ENCODE data around the gene THSD7A.

Gene THSD7A

DNA sequence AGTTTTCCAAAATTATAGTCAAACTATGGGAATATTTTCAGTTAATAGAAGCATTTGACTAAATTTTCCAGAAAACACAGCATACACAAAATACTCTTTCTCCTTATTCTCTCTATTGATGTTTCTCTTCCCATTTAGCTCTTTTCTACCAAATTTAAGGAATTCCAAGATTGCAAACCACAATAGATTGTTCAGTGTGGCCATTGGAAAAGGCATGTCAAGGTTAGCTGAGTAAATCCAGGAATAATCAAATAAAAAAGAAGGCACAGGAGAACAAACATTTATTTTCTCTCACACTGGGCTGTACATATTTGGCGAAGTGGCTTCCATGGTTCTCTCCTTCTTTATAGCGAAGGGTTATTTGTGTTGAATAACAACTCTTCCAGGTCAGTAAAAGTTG is 117.3 kb downstream of the THSD7A start:
- no peaks in the 10 kb centered on the region for H3K9me3 Mint-ChIP-seq
- DNase-seq, result no peak
- CTCF ChIA-PET, result no interaction called here
- H3K27me3 Mint-ChIP-seq, result no peaks in the 10 kb centered on the region
- no peaks in the 10 kb centered on the region for H3K36me3 Mint-ChIP-seq
- no peak overlapping the region for H3K4me3 Mint-ChIP-seq
- no peak overlapping the region for H3K27ac Mint-ChIP-seq
- H3K4me1 Mint-ChIP-seq, result no peaks in the 10 kb centered on the region

DNA sequence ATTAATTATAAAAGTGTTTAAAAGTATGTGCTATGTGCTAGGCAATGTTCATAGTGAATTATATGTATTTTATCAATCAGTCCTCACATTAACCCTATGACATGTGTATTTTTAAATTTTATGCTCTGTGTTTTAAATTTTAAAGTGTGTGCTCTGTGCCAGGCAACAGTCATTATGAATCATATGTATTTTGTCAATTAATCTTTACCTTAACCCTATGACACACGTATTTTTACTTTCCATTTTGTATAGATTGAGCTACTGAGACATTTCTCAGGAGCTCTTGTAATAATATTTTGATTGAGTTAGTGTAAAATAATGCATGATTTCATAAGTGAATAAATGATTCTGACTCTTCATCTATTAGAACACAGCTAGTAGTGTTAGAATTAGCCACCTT is 117.8 kb downstream of the THSD7A start:
- H3K4me1 Mint-ChIP-seq, result no peaks in the 10 kb centered on the region
- H3K27me3 Mint-ChIP-seq, result no peaks in the 10 kb centered on the region
- H3K27ac Mint-ChIP-seq, result no peak overlapping the region
- no peak for DNase-seq
- H3K4me3 Mint-ChIP-seq, result no peak overlapping the region
- no peaks in the 10 kb centered on the region for H3K36me3 Mint-ChIP-seq
- no peaks in the 10 kb centered on the region for H3K9me3 Mint-ChIP-seq
- CTCF ChIA-PET, result no interaction called here

- H3K36me3 Mint-ChIP-seq, result no peaks in the 10 kb centered on the region
- H3K4me1 Mint-ChIP-seq, result no peaks in the 10 kb centered on the region
- CTCF ChIA-PET, result no interaction called here
- no peaks in the 10 kb centered on the region for H3K9me3 Mint-ChIP-seq
- no peak overlapping the region for H3K4me3 Mint-ChIP-seq
- no peak overlapping the region for H3K27ac Mint-ChIP-seq
- no peak for DNase-seq
- H3K27me3 Mint-ChIP-seq, result no peaks in the 10 kb centered on the region
These were observed 118.6 kb downstream of the THSD7A start for GRCh38 chr7:11713352-11713751.

- H3K27ac Mint-ChIP-seq, result no peak overlapping the region
- H3K4me1 Mint-ChIP-seq, result no peaks in the 10 kb centered on the region
- H3K4me3 Mint-ChIP-seq, result no peak overlapping the region
- no peaks in the 10 kb centered on the region for H3K27me3 Mint-ChIP-seq
- no peaks in the 10 kb centered on the region for H3K9me3 Mint-ChIP-seq
- no peaks in the 10 kb centered on the region for H3K36me3 Mint-ChIP-seq
- CTCF ChIA-PET, result no interaction called here
- no peak for DNase-seq
These were observed 121.6 kb downstream of the THSD7A start for GRCh38 chr7:11710377-11710776.

DNA sequence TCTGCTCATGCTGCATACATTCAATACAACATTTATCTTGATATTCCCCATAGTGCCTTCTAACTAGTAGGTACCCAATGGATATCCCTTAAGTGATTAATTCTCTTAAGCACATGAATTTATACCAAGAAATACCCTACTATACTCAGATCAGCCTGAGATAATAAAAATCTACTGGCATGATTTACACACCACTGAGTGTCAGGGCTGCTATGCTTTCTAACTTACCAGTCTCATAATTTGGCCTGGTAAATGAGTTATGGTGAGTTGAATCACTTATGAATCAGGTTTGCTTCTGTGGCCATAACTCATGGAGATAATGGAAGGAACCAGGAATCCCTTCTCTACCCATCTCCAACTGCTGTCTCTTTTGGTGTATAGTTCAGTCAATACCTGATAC is 122.8 kb downstream of the THSD7A start:
- CTCF ChIA-PET, result no interaction called here
- H3K27ac Mint-ChIP-seq, result no peak overlapping the region
- no peak overlapping the region for H3K4me3 Mint-ChIP-seq
- no peaks in the 10 kb centered on the region for H3K27me3 Mint-ChIP-seq
- DNase-seq, result no peak
- no peaks in the 10 kb centered on the region for H3K36me3 Mint-ChIP-seq
- no peaks in the 10 kb centered on the region for H3K4me1 Mint-ChIP-seq
- H3K9me3 Mint-ChIP-seq, result no peaks in the 10 kb centered on the region

- no peaks in the 10 kb centered on the region for H3K4me1 Mint-ChIP-seq
- H3K27ac Mint-ChIP-seq, result no peak overlapping the region
- no peak overlapping the region for H3K4me3 Mint-ChIP-seq
- CTCF ChIA-PET, result no interaction called here
- no peak for DNase-seq
- no peaks in the 10 kb centered on the region for H3K27me3 Mint-ChIP-seq
- no peaks in the 10 kb centered on the region for H3K36me3 Mint-ChIP-seq
- no peaks in the 10 kb centered on the region for H3K9me3 Mint-ChIP-seq
These were observed 124.3 kb downstream of the THSD7A start for GRCh38 chr7:11707606-11708193.

- Mint-ChIP-seq H3K4me3 (no peak overlapping the region), H3K27ac (no peak overlapping the region), H3K4me1 (no peaks in the 10 kb centered on the region), H3K36me3 (no peaks in the 10 kb centered on the region), H3K9me3 (no peaks in the 10 kb centered on the region), H3K27me3 (no peaks in the 10 kb centered on the region)
- CTCF ChIA-PET, result no interaction called here
- no peak for DNase-seq
These were observed 125.1 kb downstream of the THSD7A start for GRCh38 chr7:11706666-11707605.

DNA sequence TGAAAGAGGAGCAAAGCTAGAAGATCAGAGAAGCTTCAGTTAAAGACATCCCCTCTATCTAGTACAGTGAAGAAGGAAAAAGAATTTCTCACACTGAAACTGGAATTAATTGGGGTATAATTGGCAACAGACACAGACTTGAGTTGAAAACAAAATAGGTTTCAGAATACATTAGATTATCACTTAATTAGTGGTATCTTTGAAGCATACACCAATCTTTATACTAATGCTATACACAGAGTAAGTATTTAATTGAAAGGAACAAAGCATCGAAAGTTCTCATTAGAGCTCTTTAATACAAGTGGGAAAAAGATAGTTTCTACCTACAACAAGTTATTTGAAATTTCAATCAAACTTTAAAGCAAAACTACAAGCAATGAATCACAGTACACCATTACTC is 128.2 kb downstream of the THSD7A start:
- Mint-ChIP-seq H3K4me1 (no peaks in the 10 kb centered on the region), H3K27me3 (no peaks in the 10 kb centered on the region), H3K27ac (no peak overlapping the region), H3K36me3 (no peaks in the 10 kb centered on the region), H3K4me3 (no peak overlapping the region), H3K9me3 (no peaks in the 10 kb centered on the region)
- DNase-seq, result no peak
- CTCF ChIA-PET, result interaction anchor here (0.6 kb wide), 1 partner anchor 20 kb away, joined by 3 read pairs; no protein-coding TSS in a partner anchor

DNA sequence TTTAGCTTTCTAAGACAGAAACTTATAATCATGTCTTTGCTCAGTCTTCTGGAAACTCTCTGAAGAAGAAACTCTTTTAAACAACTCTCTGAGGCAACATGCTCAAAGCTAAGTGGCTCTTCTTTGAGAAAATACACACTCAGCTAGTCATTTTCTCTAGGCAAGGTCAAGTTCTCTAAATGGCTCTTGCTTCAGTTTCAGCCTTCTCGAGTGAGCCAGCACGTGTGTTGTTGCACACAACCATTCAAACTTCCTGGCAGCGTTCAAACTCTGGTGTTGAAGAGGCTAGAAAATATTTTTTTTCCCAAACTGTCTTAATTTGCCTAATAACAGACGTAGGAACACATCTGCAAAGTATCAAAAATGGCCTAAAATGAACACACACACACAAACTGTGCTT is 129.1 kb downstream of the THSD7A start:
- Mint-ChIP-seq H3K36me3 (no peaks in the 10 kb centered on the region), H3K4me3 (no peak overlapping the region), H3K9me3 (no peaks in the 10 kb centered on the region), H3K27ac (no peak overlapping the region), H3K4me1 (no peaks in the 10 kb centered on the region), H3K27me3 (no peaks in the 10 kb centered on the region)
- CTCF ChIA-PET, result no interaction called here
- DNase-seq, result no peak

GRCh38 chr7:11701829-11702560 is 130.0 kb downstream of the THSD7A start:
- no peaks in the 10 kb centered on the region for H3K36me3 Mint-ChIP-seq
- CTCF ChIA-PET, result no interaction called here
- no peak for DNase-seq
- no peak overlapping the region for H3K4me3 Mint-ChIP-seq
- H3K4me1 Mint-ChIP-seq, result no peaks in the 10 kb centered on the region
- no peaks in the 10 kb centered on the region for H3K9me3 Mint-ChIP-seq
- no peaks in the 10 kb centered on the region for H3K27me3 Mint-ChIP-seq
- no peak overlapping the region for H3K27ac Mint-ChIP-seq

DNA sequence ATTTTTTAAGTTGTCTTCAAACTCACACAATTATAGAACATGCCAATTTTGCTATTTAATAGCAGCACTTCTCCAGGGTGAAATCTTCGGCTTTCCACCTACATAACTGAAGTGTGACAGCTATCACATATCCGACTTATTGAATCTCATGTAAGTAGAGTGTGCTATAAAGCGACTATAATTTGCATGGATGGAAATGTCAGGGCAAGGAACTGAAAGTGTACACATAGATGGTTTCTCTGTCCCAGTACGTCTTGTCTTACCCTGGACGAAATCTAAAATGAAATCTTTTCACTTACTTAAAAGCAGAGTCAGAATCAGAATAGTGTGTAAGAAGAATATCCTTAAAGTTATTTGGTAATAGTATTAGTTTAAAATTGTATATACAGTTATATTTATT is 132.3 kb downstream of the THSD7A start:
- DNase-seq, result no peak
- Mint-ChIP-seq H3K4me1 (no peaks in the 10 kb centered on the region), H3K27me3 (no peaks in the 10 kb centered on the region), H3K9me3 (no peaks in the 10 kb centered on the region), H3K27ac (no peak overlapping the region), H3K36me3 (no peaks in the 10 kb centered on the region), H3K4me3 (no peak overlapping the region)
- CTCF ChIA-PET, result no interaction called here

DNA sequence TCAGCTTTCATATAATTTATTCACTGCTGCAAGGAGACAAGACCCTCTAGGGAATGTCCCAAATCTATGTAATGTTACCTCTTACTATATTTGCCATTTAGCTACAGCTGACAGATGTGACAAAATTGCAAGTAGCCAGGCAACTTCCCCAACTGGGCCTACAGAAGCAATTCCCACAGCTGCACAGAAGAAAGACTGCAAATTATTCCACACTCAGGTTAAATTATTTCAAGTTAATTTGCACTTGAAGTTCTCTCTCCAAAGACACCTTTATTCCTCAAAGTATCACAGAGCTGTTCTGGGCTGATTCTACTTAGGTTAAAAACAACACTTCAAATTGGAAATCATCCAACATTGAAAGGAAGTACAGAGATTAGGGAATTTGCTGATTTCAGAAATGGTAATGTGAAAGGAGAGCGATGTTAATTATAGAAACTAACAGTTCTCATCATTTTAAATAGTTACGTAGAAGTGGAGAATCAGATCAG is 133.6 kb downstream of the THSD7A start:
- no peak for DNase-seq
- Mint-ChIP-seq H3K9me3 (no peaks in the 10 kb centered on the region), H3K27me3 (no peaks in the 10 kb centered on the region), H3K36me3 (no peaks in the 10 kb centered on the region), H3K4me3 (no peak overlapping the region), H3K4me1 (no peaks in the 10 kb centered on the region), H3K27ac (no peak overlapping the region)
- CTCF ChIA-PET, result no interaction called here

DNA sequence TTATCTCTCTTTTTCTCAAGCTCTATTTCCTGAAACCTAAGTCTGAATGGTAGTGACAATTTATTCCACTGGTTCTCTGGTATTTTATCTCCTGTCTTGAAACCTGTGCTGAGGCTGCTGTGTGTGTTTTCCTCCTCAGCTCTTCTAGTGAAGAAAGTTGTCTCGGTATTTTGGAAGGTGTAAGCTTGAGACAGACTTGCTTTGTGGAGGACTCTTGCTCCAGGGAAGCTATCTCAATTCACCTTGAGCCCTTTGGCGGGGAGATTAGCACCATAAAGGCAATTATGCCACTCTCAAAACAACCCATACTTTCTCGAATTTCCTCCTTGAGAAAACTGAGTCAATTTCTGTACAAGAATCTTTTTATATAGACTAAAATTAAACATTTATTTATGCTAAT is 141.6 kb downstream of the THSD7A start:
- Mint-ChIP-seq H3K27ac (no peak overlapping the region), H3K27me3 (no peaks in the 10 kb centered on the region), H3K4me1 (no peaks in the 10 kb centered on the region), H3K9me3 (peaks cover 7% of the 10 kb centered on the region), H3K36me3 (no peaks in the 10 kb centered on the region), H3K4me3 (no peak overlapping the region)
- CTCF ChIA-PET, result no interaction called here
- no peak for DNase-seq

GRCh38 chr7:11689096-11689495 is 142.9 kb downstream of the THSD7A start:
- CTCF ChIA-PET, result no interaction called here
- Mint-ChIP-seq H3K27ac (no peak overlapping the region), H3K4me1 (no peaks in the 10 kb centered on the region), H3K36me3 (no peaks in the 10 kb centered on the region), H3K9me3 (peaks cover 10% of the 10 kb centered on the region), H3K4me3 (no peak overlapping the region), H3K27me3 (no peaks in the 10 kb centered on the region)
- no peak for DNase-seq

- CTCF ChIA-PET, result no interaction called here
- H3K4me3 Mint-ChIP-seq, result no peak overlapping the region
- H3K27me3 Mint-ChIP-seq, result no peaks in the 10 kb centered on the region
- DNase-seq, result no peak
- H3K4me1 Mint-ChIP-seq, result no peaks in the 10 kb centered on the region
- H3K36me3 Mint-ChIP-seq, result no peaks in the 10 kb centered on the region
- H3K27ac Mint-ChIP-seq, result no peak overlapping the region
- H3K9me3 Mint-ChIP-seq, result peaks cover 29% of the 10 kb centered on the region
These were observed 150.5 kb downstream of the THSD7A start for GRCh38 chr7:11681461-11681860.
